Mammary epithelial cell (primary cell): ENCODE data around the gene BAAT.

Source experiments
- EZH2 ChIP-seq: IDR thresholded peaks from 2 replicates; pipeline ENCODE4 v1.6.1; 2012; ENCODE audit warnings: low read length, inconsistent platforms, borderline replicate concordance
- TF ChIP-seq, protein P1 (sequence below), 2 donors: IDR thresholded peaks in 1 of 2; conservative IDR thresholded peaks in 1 of 2; 2 replicates each; pipeline ENCODE4 v1.5.1; 2011 to 2012; ENCODE audit warnings: inconsistent platforms in 2 of 2, low read length in 2 of 2, mild to moderate bottlenecking in 2 of 2, control low read depth in 1 of 2, low read depth in 1 of 2; ENCODE audit not compliant: insufficient read depth in 1 of 2; ENCODE audit errors: extremely low read depth in 1 of 2

- no peak for TF ChIP-seq EZH2
- TF ChIP-seq, protein P1, sequence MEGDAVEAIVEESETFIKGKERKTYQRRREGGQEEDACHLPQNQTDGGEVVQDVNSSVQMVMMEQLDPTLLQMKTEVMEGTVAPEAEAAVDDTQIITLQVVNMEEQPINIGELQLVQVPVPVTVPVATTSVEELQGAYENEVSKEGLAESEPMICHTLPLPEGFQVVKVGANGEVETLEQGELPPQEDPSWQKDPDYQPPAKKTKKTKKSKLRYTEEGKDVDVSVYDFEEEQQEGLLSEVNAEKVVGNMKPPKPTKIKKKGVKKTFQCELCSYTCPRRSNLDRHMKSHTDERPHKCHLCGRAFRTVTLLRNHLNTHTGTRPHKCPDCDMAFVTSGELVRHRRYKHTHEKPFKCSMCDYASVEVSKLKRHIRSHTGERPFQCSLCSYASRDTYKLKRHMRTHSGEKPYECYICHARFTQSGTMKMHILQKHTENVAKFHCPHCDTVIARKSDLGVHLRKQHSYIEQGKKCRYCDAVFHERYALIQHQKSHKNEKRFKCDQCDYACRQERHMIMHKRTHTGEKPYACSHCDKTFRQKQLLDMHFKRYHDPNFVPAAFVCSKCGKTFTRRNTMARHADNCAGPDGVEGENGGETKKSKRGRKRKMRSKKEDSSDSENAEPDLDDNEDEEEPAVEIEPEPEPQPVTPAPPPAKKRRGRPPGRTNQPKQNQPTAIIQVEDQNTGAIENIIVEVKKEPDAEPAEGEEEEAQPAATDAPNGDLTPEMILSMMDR (conservative IDR thresholded peaks at IDR 0.05 in 1 of 2, IDR thresholded peaks at IDR 0.05 in 1 of 2; ENCODE audit: extremely low read depth in 1 of 2, insufficient read depth in 1 of 2, low read depth in 1 of 2, low read length in 2 of 2), result no peak
Measured at GRCh38 chr9:101393135-101393534, 8.3 kb upstream of the BAAT start.
